Skeletal muscle satellite cell (primary cell): Measurements from ENCODE around the gene RPS13. TPM values are rescaled to one million over a fixed set of nuclear protein-coding genes. Genes with fewer than 3 reads are reported as not detected.
"Not testable (repeated sequence)": the region's sequence is repeated elsewhere in the genome, so short reads cannot be mapped to it uniquely, and the experiment has no call there.

Experiments
- H3K27me3 ChIP-seq: 2 replicates; pipeline ENCODE4 v1.7.0; 2013; ENCODE audit warnings: low read length; ENCODE audit not compliant: control insufficient read depth, insufficient read depth
- H3K36me3 ChIP-seq: 2 replicates; pipeline ENCODE4 v1.7.0; 2013; ENCODE audit warnings: mild to moderate bottlenecking, control low read depth, low read length; ENCODE audit not compliant: insufficient read depth
- H3K4me1 ChIP-seq: 2 replicates; pipeline ENCODE4 v1.7.0; 2013; ENCODE audit warnings: low read length; ENCODE audit not compliant: control insufficient read depth, insufficient read depth
- H3K4me2 ChIP-seq: 2 replicates; pipeline ENCODE4 v1.7.0; 2013; ENCODE audit warnings: mild to moderate bottlenecking, low read length
- H3K4me3 ChIP-seq: 2 replicates; pipeline ENCODE4 v1.7.0; 2013; ENCODE audit warnings: low read length
- H3K9ac ChIP-seq: 2 replicates; pipeline ENCODE4 v1.7.0; 2013; ENCODE audit warnings: mild to moderate bottlenecking, low read depth, low read length, moderate library complexity
- H3K9me3 ChIP-seq: replicated peaks from 2 replicates; pipeline ENCODE4 v1.7.0; 2013; ENCODE audit warnings: mild to moderate bottlenecking, control low read depth, low read length
- total RNA-seq: library from RNA; depleted of rRNA; stranded (reverse); fragments of >200 nt; gene quantifications from 2 replicates; pipeline ENCODE4 v1.2.3, GENCODE V29; 2012; rRNA removed

RPS13 gene
- total RNA-seq, result 1,009 and 1,385 TPM in 2 replicates

DNA sequence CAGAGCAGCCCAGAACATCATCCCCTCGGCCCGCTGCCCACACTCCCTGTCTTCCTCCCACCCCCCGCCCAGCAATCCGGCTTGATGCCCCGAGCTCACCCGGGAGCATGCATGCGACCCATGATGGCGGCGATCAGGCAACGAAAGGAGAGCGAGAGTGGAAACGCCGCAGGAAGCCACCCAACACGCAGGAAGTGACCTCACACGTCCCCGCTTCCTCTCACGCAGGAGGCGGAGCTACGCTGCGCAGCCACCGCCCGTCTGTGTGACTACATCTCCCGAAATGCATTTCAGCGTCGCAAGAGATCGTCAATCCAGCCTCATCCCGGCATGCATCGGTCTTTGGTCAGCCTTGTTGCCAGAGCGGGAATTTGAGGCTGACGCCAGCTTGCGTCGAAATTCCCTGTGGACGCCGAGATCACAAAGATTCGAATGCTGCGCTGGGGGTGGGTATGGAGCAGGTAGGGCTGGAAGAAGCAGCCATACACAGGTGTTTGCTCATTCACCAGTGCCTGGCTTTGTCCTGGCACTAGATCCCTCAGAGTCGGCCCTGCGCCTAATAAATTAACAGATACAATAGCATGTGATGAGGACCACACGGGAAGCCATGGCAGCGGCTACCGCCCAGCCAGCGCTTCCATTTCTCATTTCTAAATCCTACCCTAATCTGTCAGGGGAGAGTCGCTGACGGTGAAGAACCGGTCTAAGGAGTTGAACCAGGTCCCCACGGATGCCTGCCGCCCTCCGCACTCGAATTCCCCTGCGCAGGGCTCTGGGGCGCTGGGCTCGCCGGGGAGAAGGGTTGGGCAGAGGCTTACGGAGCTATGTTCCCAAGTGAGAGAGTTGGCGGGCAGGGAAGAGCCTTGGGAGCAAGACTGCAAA, at the start of gene RPS13:
RPS13 (minus strand) TSS at position 148 of the 882 bp plus-strand sequence; CDS start at position 122, 26 bp downstream.
- peaks cover 38% of the 10 kb centered on the region for H3K36me3 ChIP-seq
- H3K27me3 ChIP-seq, result no peaks in the 10 kb centered on the region
- H3K4me2 ChIP-seq, result peak within 1 kb of the TSS; percentile 93
- peak within 1 kb of the TSS; percentile 96 for H3K9ac ChIP-seq
- peak within 1 kb of the TSS; percentile 89 for H3K4me3 ChIP-seq
- H3K4me1 ChIP-seq, result peaks cover 18% of the 10 kb centered on the region
- no peaks in the 10 kb centered on the region for H3K9me3 ChIP-seq

DNA sequence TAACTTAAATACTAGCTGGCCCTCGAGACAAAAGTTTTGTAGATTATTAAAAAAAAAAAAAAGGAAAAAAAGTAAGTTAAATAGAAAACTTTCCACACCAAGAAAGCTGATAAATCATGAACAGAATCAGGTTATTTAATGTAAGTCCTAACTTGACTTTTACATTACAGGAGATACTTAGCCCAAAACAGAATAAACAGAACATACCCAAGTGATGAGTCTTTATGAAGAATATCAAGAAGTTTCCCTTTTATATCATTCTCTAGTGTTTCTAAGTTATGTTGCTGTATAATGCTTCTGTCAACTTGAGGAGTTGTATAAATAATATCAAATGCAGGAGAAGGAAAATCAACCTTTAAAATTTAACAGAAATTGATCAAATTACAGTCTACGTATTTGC, 44.5 kb upstream of the RPS13 start:
- Histone ChIP-seq H3K36me3 (peaks cover 19% of the 10 kb centered on the region), H3K27me3 (no peaks in the 10 kb centered on the region), H3K4me2 (no peak overlapping the region), H3K4me3 (no peak overlapping the region), H3K4me1 (no peaks in the 10 kb centered on the region), H3K9me3 (no peaks in the 10 kb centered on the region), H3K9ac (no peak overlapping the region)

- Histone ChIP-seq H3K4me1 (no peaks in the 10 kb centered on the region), H3K4me2 (no peak overlapping the region), H3K4me3 (no peak overlapping the region), H3K9ac (no peak overlapping the region), H3K27me3 (no peaks in the 10 kb centered on the region), H3K36me3 (peaks cover 15% of the 10 kb centered on the region), H3K9me3 (no peaks in the 10 kb centered on the region)
Observed at GRCh38 chr11:17117262-17117661, 39.8 kb upstream of the RPS13 start.

- no peak overlapping the region for H3K4me3 ChIP-seq
- no peak overlapping the region for H3K4me2 ChIP-seq
- H3K9ac ChIP-seq, result no peak overlapping the region
- peaks cover 11% of the 10 kb centered on the region for H3K36me3 ChIP-seq
- no peaks in the 10 kb centered on the region for H3K9me3 ChIP-seq
- no peaks in the 10 kb centered on the region for H3K4me1 ChIP-seq
- no peaks in the 10 kb centered on the region for H3K27me3 ChIP-seq
Observed at GRCh38 chr11:17116117-17116516, 38.6 kb upstream of the RPS13 start.

DNA sequence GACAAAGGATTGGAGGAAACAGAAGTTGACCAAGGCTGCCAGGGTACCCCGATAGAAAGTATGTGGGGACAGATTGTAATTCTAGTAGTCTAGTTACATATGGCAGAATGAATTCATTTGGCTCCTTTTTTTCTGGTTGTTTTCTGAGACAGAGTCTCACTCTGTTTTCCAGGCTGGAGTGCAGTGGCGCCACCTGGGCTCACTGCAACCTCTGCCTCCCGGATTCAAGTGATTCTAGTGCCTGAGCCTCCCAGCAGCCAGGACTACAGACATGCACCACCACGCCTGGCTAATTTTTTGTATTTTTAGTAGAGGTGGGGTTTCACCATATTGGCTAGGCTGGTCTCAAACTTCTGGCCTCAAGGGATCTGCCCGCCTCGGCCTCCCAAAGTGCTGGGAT, 30.3 kb upstream of the RPS13 start:
- not testable (repeated sequence) for H3K9me3 ChIP-seq, H3K4me3 ChIP-seq, H3K4me2 ChIP-seq, H3K4me1 ChIP-seq, H3K27me3 ChIP-seq, H3K9ac ChIP-seq
- H3K36me3 ChIP-seq, result peaks cover 28% of the 10 kb centered on the region

DNA sequence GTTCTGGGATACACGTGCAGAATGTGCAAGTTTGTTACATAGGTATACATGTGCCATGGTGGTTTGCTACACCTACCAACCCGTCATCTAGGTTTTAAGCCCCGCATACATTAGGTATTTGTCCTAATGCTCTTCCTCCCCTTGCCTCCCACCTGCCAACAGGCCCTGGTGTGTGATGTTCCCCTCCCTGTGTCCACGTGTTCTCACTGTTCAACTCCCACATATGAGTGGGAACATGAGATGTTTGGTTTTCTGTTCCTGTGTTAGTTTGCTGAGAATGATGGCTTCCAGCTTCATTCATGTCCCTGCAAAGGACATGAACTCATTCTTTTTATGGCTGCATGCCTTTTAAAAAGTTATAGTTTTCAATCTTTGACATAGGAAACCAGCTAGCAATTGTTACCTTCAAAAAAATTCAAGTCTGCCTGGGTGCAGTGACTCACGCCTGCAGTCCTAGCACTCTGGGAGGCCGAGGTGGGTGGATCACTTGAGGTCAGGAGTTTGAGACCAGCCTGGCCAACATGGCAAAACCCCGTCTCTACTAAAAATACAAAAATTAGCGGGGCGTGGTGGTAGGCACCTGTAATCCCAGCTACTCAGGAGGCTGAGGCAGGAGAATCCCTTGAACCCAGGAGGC, 28.1 kb upstream of the RPS13 start:
- H3K4me2 ChIP-seq, H3K4me1 ChIP-seq, H3K4me3 ChIP-seq, H3K27me3 ChIP-seq, H3K9me3 ChIP-seq, H3K9ac ChIP-seq: not testable (repeated sequence)
- H3K36me3 ChIP-seq, result peaks cover 31% of the 10 kb centered on the region

DNA sequence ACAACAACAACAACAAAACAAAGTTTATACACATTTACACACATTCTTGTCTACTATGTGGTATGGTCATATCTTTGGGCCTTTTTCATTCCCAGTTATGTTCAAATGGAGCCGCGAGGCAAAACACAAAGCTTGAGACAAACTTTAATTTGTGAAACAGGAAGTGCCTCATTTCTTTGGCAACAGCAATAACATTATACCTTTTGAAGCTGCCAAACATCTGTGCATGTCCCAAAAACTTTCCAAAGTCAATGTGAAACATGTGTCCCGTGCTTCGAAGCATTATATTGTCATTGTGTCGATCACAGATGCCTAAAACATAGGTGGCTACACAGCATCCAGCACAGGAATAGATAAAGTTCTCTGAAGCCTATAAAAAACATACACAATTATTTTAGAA, 25.0 kb upstream of the RPS13 start:
- no peak overlapping the region for H3K9ac ChIP-seq
- H3K4me1 ChIP-seq, result no peaks in the 10 kb centered on the region
- no peak overlapping the region for H3K4me3 ChIP-seq
- H3K27me3 ChIP-seq, result no peaks in the 10 kb centered on the region
- H3K4me2 ChIP-seq, result no peak overlapping the region
- no peaks in the 10 kb centered on the region for H3K9me3 ChIP-seq
- peaks cover 31% of the 10 kb centered on the region for H3K36me3 ChIP-seq

DNA sequence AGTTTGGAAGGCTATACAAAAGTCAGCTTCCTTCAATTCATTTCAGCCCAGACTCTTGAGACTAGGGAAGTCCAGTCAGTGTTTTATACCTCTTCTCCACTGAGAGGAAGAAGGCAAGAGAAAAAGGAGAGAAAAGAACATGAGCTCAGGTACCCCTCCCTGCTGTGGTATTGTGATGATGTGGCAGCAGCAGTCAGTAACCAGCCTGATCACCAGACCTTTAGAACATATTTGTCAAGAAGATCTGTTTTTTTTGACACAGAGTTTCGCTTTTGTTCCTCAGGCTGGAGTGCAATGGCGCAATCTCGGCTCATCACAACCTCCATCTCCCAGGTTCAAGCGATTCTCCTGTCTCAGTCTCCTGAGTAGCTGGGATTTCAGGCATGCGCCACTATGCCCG, 21.2 kb upstream of the RPS13 start:
- peaks cover 38% of the 10 kb centered on the region for H3K36me3 ChIP-seq
- no peaks in the 10 kb centered on the region for H3K4me1 ChIP-seq
- H3K4me3 ChIP-seq, result no peak overlapping the region

DNA sequence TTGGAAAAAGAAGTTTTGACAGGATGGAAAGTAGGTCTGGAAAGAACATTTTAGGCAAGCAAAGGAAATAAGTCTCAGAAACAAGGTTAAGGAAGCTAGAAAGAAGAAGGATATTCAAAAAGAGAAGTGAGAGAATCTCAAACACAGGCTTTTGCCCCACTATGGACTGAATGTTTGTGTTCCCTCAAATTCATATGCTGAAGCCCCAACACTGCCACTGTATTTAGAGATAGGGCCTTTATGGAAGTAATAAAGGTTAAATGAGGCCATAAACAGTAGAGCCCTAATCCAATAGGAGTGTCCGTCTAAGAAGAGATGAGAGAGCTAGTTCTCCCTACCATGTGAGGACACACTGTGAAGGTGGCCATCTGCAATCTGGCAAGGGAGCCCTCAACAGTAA, 20.6 kb upstream of the RPS13 start:
- peaks cover 41% of the 10 kb centered on the region for H3K36me3 ChIP-seq
- H3K4me3 ChIP-seq, result no peak overlapping the region
- no peak overlapping the region for H3K9ac ChIP-seq
- H3K27me3 ChIP-seq, result no peaks in the 10 kb centered on the region
- no peaks in the 10 kb centered on the region for H3K9me3 ChIP-seq
- H3K4me2 ChIP-seq, result no peak overlapping the region
- no peaks in the 10 kb centered on the region for H3K4me1 ChIP-seq

More for the DNA sequence above, 21.2 kb upstream of the RPS13 start:
- H3K9ac ChIP-seq, result no peak overlapping the region
- H3K27me3 ChIP-seq, result no peaks in the 10 kb centered on the region
- H3K9me3 ChIP-seq, result no peaks in the 10 kb centered on the region
- no peak overlapping the region for H3K4me2 ChIP-seq

GRCh38 chr11:17085976-17086375, 8.5 kb upstream of the RPS13 start:
- not testable (repeated sequence) for H3K9me3 ChIP-seq, H3K4me3 ChIP-seq, H3K4me1 ChIP-seq, H3K4me2 ChIP-seq, H3K27me3 ChIP-seq, H3K9ac ChIP-seq
- H3K36me3 ChIP-seq, result peaks cover 14% of the 10 kb centered on the region

DNA sequence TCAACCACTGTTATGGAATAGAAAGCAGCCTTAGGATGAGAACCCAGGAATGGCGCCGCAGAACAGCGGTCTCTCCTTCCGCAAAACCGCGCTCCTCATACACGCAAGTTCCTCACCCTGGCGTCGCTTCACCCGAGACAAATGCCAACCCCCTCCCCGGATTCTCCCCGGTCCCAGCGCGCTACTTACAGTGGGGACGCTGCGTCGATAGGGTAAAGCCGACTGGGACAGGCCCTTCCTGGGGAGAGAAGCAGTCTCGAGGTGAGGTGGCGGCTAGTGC, 287 bp downstream of the RPS13 start:
- Histone ChIP-seq H3K4me3 (peak overlapping the region; percentile 89), H3K4me1 (peaks cover 18% of the 10 kb centered on the region), H3K4me2 (peak overlapping the region; percentile 90), H3K27me3 (no peaks in the 10 kb centered on the region), H3K36me3 (peaks cover 38% of the 10 kb centered on the region), H3K9me3 (no peaks in the 10 kb centered on the region), H3K9ac (peak overlapping the region; percentile 96)
